Uterus (tissue), 2 donors: ENCODE results near the gene ADCY2.

Source experiments
- POLR2A ChIP-seq, 2 donors: fragments of 450-650 bp; IDR thresholded peaks; one replicate each; pipeline ENCODE4 v1.6.1; 2016; ENCODE audit warnings: antibody characterized with exemption in 2 of 2, mild to moderate bottlenecking in 1 of 2, moderate library complexity in 1 of 2
- TF ChIP-seq, protein P1 (sequence below), 4 experiments: fragments of 200-600 bp in 2 of 4; fragments of 450-650 bp in 2 of 4; sonication (generic) in 2 of 4; IDR thresholded peaks; one replicate each; pipeline ENCODE4 v1.5.1; 2016 to 2019; ENCODE audit warnings: antibody characterized with exemption in 4 of 4, mild to moderate bottlenecking in 2 of 4, moderate library complexity in 1 of 4

DNA sequence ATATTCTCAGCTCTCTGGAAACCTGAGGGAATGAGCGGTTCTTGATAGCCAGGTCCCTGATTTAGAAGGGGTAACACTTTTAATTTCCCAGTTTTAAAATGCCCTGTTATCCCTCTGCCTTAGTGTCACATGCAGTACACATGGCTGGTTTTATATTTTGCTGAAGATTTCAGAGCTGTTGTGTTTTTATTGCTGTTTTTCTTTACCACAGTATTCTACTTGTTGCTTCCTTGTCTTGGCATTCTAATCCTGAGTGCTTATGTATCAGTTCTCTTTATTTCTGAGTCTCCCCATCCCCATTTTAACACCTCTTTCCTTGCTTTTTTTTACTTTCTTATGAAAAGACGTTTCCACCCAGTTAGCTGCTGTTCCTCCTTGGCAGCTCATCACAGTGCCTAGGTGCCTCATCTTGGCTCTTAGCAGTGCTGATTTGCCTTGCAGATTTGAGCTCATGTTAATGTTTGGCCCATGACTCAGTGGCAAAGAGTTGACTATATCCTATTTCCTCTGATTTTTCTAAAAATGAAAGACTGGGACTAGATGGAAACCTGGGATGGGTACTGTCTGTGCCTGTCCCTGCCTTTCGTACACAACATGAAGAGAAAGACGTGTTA is 476.7 kb downstream of the ADCY2 start:
- TF ChIP-seq, protein P1, sequence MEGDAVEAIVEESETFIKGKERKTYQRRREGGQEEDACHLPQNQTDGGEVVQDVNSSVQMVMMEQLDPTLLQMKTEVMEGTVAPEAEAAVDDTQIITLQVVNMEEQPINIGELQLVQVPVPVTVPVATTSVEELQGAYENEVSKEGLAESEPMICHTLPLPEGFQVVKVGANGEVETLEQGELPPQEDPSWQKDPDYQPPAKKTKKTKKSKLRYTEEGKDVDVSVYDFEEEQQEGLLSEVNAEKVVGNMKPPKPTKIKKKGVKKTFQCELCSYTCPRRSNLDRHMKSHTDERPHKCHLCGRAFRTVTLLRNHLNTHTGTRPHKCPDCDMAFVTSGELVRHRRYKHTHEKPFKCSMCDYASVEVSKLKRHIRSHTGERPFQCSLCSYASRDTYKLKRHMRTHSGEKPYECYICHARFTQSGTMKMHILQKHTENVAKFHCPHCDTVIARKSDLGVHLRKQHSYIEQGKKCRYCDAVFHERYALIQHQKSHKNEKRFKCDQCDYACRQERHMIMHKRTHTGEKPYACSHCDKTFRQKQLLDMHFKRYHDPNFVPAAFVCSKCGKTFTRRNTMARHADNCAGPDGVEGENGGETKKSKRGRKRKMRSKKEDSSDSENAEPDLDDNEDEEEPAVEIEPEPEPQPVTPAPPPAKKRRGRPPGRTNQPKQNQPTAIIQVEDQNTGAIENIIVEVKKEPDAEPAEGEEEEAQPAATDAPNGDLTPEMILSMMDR (IDR thresholded peaks at IDR 0.05): no peak
- TF ChIP-seq POLR2A (IDR thresholded peaks at IDR 0.05): no peak
